Hepatic stellate cell (primary cell): Measurements from ENCODE around the gene CLDN20.
"Not testable (repeated sequence)": the region's sequence is repeated elsewhere in the genome, so short reads cannot be mapped to it uniquely, and the experiment has no call there.

ENCODE experiments used
- DNase-seq: peaks from one replicate; pipeline ENCODE4 v3.0.0; 2011; ENCODE audit warnings: low spot score

CLDN20 gene, protein sequence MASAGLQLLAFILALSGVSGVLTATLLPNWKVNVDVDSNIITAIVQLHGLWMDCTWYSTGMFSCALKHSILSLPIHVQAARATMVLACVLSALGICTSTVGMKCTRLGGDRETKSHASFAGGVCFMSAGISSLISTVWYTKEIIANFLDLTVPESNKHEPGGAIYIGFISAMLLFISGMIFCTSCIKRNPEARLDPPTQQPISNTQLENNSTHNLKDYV

DNA sequence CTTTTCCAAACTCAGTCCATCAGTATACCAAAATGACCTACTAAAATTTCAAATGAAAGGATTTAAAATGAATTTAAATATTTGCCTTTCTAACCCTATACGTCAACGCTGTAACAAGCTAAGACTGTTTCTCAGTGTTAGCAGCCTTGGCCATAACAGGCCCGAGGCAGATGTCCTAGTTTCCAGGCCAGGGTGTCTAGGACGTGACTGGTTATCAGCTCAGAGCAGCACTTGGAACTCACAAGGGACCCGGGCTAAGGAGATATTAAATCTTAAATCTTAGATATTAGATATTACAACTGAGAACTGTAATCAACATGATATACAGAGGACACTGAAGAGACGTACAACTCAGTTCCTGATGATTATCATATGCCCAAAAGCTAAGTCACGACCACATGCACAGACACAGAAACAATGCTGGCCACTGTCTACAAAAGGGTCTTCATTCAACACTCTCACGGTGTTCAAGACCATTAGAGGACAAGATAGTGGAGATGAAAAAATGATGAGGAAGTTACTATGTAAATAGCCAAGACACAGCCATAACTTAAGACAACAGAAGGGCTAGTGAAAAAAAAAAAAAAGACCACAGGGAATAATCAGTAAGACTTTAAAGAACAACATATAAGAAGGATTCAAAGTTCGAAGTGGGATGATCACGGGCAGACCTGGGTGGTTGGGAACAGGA lies at the start of gene CLDN20:
Gene CLDN20 (plus strand): TSS at position 641 of the 691 bp plus-strand sequence. CDS start 11,707 bp downstream, outside the sequence.
- DNase-seq, result no peak

DNA sequence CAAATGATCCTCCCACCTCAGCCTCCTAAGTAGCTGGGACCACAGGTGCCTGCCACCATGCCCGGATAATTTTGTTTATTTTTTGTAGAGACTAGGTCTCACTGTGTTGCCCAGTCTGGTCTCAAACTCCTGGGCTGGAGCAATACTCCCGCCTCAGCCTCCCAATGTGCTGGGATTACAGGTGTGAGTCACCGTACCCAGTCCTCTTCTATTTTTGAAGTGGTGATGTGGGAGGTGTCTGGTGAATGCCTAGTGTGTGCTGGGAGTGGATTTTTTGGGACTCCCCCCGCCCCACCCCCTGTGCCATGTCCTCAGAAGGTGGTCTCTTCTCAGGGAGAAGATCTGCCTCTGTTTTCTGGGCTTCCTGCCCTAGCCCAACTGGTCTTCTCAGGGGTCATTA lies 47.9 kb upstream of the CLDN20 start:
- no peak for DNase-seq

DNA sequence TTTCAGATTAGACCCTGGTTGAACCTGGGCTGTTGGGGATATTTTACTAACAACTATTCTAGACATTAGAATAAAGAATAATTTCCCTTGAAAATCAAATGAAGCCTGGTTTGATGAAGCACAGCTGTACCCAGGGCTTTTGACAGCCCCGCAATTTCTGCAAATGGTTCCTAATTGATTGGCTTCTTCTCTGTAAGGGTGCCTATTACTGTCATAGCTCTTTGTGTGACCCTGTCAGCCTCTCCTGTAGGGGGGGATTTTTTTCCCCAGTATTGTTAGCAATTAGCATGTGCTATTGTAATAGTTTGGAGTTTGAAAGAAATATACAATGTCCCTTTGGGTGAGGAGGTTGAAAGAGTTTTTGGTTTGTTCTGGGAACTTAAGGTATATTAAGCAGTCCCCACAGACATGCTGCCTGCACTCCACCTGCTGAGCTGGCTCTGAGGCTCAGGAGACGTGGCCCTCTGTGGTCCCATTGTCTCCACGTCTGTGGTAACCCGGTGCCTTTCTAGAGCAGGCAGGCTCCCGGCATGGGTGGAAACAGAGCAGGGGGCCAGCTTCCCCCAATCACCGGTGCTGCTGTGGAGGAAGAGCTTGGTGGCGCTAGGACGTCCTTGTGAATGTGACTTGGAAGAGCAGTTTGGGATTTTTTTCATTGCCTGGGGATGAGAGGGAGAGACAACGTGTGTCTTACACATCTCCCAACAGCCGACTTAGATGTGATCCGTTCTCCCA lies 47.3 kb upstream of the CLDN20 start:
- DNase-seq, result no peak

GRCh38 chr6:155218711-155219110 lies 45.1 kb upstream of the CLDN20 start:
- not testable (repeated sequence) for DNase-seq

DNA sequence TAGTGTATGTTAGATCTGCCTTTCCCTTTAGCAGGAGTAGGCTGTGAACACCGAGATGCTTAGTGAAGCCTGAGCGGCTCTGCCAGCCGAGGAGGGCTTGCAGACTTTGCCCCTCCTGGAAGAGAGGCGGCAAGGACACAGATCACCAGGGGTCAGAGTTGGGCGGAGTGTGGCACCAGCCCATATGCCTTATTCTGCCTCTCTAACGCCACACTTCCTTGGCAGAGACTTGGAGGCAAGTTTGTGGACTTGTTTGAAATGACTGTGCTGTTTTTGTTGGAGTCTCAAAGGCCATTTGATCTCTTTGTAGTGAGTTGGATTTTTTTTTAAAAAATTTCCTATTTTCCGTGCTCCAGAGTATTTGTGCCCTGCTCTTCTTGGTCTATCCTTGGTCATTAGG lies 44.5 kb upstream of the CLDN20 start:
- DNase-seq, result no peak

DNA sequence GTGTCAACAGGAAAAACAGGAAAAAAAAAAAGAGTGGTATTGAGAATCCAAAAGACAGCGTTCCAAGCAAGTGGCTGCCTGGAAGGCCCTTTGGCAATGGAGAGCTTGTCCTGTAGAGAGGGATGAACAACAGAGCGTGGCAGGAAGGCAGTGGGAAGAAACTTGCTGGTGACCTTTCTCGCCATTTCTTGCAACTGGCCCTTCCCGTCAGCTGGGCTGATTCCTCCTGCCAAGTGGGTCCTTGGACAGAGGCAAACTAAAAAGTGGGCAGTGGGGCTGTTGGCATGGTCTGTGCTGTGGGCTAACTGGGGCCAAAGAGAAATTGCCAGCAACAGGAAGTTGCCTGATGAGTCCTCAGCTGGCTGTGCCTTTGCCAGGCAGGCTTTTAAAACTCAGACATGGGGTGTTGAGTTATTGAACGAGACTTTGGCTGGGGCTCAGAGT lies 43.9 kb upstream of the CLDN20 start:
- DNase-seq, result no peak

- no peak for DNase-seq
Observed at GRCh38 chr6:155221086-155221485, 42.7 kb upstream of the CLDN20 start.

GRCh38 chr6:155222506-155222905 lies 41.3 kb upstream of the CLDN20 start:
- DNase-seq, result no peak

DNA sequence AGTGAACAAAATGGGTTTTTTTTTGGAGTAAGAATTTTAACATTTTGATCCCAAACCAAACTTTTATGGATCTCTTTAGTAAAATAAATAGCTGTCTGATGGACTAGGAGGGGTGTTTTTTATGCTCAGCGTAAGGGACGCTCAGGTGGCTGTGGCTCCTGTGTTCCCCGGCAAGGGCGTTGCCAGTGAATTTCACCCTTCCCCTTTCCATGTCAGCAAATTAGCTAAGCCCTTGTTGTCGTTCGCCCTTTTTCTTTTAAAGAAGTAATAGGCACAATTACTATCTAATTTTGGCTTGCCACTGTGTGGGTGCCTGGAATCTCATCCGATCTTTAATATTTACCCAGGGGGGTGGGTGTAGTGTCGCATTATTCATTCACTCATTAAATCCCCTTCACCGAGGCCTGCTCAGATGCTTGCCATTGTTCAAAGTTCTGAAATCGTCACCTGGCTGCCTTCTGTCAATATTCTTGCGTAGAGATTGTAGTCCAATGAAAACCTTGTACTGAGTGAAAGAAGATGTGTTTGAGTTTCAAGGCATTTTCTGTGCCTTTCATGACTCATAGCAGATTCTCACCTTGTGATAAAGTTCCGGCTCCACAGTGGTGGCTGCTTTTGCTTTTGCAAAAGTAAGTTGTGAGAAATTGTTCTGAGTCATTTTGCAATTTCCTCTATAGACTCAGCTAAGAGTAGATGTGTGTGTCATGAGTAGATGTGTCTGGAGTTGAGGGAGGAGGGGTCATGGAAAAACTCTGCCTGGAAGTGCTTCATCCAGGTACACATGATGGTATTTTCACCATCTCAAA lies 40.0 kb upstream of the CLDN20 start:
- peak; percentile 56 for DNase-seq

- no peak for DNase-seq
Observed at GRCh38 chr6:155224618-155225017, 39.2 kb upstream of the CLDN20 start.

- no peak for DNase-seq
Observed at GRCh38 chr6:155227046-155227445, 36.8 kb upstream of the CLDN20 start.

GRCh38 chr6:155228546-155229166 lies 35.2 kb upstream of the CLDN20 start:
- DNase-seq, result no peak

- not testable (repeated sequence) for DNase-seq
Observed at GRCh38 chr6:155230975-155231374, 32.8 kb upstream of the CLDN20 start.

DNA sequence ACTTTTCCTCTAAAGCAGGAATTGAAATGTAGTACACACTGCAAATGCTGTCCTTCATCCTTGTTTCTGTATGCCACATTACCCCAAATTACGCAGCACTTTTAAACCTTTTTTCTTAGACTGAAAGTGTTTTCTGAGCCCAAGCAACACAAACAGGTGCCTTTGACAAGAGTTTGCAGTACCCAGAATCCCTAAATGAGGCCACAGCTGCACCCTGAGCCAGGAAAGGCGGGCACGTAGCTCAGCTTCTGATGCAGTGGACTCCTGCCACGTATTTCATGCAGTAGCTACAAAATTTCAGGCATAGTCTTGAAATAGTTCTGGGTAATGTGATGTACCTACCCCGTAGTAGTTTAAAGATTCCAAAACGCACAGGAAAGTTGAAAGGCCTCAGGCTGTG lies 31.0 kb upstream of the CLDN20 start:
- DNase-seq, result no peak

- DNase-seq, result no peak
Observed at GRCh38 chr6:155234167-155234566, 29.6 kb upstream of the CLDN20 start.

- no peak for DNase-seq
Observed at GRCh38 chr6:155234687-155235086, 29.1 kb upstream of the CLDN20 start.

GRCh38 chr6:155235087-155235486 lies 28.7 kb upstream of the CLDN20 start:
- no peak for DNase-seq

GRCh38 chr6:155237613-155238012 lies 26.2 kb upstream of the CLDN20 start:
- DNase-seq, result no peak

GRCh38 chr6:155240905-155241600 lies 22.8 kb upstream of the CLDN20 start:
- DNase-seq, result no peak

DNA sequence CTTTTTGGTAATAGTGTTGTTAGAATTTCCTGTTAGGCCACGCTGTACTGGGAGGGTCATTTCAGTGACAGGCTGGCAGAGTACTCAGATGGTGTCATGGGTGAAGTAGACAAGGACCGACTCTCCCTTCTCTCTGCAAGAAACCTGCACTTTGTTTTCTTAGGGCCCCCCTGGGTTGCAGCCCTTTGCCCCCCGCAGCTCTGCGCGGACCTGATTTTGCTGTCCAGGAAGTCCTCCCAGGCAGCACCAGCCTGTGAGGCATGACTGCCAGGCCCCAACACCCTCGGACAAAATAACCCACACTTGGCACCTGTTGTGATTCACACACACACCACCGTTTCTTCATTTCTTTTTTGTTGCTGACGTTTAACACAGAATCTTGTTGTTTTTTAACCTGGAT lies 21.8 kb upstream of the CLDN20 start:
- DNase-seq, result no peak

- no peak for DNase-seq
Observed at GRCh38 chr6:155244434-155244833, 19.4 kb upstream of the CLDN20 start.
